GM19351 (cell line): Measurements from ENCODE around the gene RBBP8.
"Not testable (repeated sequence)": the region's sequence is repeated elsewhere in the genome, so short reads cannot be mapped to it uniquely, and the experiment has no call there.

ENCODE experiments used
- ATAC-seq: cut with Tn5 transposase; IDR thresholded peaks from one replicate; pipeline ENCODE4 v1.9.1; 2021; ENCODE audit warnings: mild to moderate bottlenecking, moderate library complexity; ENCODE audit not compliant: unreplicated experiment

The RBBP8 gene

DNA sequence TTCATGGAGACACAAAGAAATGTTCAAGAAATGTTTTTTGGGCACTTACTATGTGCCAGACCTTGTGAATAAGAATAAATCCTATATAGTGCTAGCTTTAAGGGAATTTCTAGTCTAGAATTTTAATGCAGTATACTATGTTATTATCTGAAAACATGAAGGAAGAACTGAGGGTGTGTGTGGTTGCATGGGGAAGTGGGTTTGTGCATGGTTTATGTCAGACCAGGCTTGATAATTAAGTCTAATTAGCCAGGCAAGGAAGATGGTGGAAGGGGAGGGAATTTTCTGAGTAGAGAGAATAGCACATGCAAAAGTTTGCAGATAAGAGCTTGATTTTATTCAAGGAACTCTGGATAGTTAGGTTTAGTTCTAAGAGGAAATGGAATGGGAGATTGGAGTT is 6.5 kb downstream of the RBBP8 start:
- ATAC-seq: no peak

DNA sequence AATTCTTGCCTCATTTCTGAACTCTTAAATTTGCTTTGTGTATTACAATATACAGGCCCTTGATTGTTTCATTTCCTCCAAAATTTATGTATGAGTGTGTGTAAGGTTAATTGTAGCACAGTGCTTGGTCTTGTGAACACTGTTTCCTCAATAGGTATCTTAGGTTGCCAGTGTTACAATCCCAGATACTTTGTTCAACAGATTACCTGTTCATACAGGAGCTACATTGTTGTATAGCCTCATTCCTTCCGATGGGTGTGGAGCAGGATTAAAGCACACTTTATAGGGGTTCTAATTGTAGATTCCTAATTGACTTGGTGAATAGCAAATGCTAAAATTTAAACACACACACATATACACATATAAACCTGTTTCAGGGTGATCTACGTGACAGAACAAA is 10.7 kb downstream of the RBBP8 start:
- no peak for ATAC-seq

DNA sequence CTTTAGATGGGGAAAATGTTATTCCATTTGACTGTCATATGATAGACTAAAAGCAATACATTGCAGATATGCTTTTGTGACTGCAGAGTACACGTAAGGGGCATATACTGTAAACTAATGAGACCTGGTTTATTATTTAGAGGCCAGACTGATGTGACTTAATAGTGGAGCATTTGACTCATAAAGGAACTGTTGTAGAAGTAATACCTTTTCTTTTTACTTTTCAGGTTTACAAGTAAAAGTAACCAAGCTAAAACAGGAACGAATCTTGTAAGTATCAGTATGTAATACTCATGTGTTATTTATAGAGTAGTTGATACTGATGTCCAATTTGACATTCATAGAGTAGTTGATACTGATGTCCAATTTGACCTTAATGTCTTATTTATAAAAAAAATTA is 13.1 kb downstream of the RBBP8 start:
- peak; percentile 63 for ATAC-seq

GRCh38 chr18:22946846-22947245 is 13.7 kb downstream of the RBBP8 start:
- no peak for ATAC-seq

DNA sequence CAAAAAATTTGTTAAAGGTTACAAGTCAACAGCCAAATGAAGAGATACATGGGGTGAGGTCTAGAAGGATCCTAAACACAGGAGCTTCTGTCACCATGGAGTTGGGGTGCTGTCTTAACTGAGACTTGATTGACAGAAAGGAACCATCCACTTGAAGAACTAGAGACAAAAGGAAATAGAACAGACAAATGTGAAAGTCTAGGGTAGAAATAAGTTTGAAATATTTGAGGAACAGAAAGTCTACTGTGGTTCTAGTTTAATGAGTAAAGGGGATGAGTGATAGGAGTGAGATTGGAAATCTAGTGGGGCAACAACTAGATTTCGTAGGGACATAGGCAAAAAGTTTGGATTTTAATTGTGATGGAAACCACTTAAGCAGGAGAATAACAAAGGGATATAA is 18.7 kb downstream of the RBBP8 start:
- no peak for ATAC-seq

- no peak for ATAC-seq
Measured at GRCh38 chr18:22952525-22952924, 19.4 kb downstream of the RBBP8 start.

GRCh38 chr18:22953982-22954381 is 20.9 kb downstream of the RBBP8 start:
- ATAC-seq: not testable (repeated sequence)

GRCh38 chr18:22956226-22956625 is 23.1 kb downstream of the RBBP8 start:
- ATAC-seq: no peak

DNA sequence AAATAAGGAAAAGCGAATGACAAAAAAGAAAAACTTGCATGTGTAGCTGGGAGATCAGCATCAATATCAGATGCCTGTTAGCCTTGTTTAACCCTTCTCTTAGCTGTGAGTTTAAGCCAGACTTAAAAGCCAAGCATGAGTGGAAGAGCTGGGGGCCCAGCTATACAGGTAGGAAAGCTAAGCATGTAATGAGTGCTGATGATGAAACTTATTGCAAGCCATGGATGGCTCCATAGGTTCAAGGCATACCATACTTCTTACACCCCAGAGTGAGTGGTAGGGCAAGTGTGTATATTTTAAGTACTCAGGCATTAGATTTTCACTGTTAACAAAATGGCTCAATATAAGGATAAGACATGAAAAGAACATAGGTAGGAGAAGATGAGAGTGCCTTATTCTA is 28.0 kb downstream of the RBBP8 start:
- ATAC-seq: no peak

DNA sequence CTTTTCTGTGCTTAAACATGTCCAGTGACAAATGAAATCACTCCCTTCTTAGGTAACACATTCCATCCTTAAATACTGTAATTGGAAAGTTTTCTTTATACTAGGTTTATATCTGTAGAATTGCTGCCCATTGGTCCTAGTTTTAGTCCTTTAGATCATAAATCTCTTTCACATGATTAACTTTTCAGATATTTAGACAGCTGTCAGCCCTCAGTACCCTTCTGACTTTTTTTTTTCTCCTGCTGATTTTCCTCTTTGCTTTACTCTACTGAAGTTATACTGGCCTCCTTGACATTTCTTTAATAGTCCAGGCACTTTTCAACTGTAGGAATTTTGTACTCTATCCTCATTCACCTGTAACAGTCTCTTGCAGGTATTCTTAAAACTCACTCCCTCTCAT is 28.9 kb downstream of the RBBP8 start:
- no peak for ATAC-seq

GRCh38 chr18:22964116-22964515 is 31.0 kb downstream of the RBBP8 start:
- ATAC-seq: no peak

GRCh38 chr18:22964722-22965121 is 31.6 kb downstream of the RBBP8 start:
- ATAC-seq: no peak

GRCh38 chr18:22971038-22971437 is 37.9 kb downstream of the RBBP8 start:
- ATAC-seq: no peak

- ATAC-seq: no peak
Measured at GRCh38 chr18:22974001-22974400, 40.9 kb downstream of the RBBP8 start.

GRCh38 chr18:22974707-22975106 is 41.6 kb downstream of the RBBP8 start:
- no peak for ATAC-seq

DNA sequence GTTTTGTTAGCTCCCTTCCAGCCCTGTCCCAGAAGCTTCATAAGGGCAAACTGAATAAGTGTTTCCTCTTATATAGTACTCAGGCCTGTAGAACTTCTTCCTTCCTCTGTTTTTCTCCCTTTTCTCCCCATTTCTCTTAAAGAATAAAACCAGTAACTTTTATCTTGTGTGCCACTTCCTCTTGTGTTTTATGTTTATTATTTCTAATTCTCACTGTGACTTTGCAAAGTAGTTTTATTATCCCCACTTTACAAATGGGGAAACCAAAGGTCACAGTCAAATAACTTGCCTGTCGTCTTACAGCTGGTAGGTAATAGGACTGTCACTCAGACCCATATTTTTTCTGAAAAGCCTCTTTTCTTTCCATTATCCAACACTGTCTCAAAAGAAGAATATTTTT is 42.4 kb downstream of the RBBP8 start:
- no peak for ATAC-seq

DNA sequence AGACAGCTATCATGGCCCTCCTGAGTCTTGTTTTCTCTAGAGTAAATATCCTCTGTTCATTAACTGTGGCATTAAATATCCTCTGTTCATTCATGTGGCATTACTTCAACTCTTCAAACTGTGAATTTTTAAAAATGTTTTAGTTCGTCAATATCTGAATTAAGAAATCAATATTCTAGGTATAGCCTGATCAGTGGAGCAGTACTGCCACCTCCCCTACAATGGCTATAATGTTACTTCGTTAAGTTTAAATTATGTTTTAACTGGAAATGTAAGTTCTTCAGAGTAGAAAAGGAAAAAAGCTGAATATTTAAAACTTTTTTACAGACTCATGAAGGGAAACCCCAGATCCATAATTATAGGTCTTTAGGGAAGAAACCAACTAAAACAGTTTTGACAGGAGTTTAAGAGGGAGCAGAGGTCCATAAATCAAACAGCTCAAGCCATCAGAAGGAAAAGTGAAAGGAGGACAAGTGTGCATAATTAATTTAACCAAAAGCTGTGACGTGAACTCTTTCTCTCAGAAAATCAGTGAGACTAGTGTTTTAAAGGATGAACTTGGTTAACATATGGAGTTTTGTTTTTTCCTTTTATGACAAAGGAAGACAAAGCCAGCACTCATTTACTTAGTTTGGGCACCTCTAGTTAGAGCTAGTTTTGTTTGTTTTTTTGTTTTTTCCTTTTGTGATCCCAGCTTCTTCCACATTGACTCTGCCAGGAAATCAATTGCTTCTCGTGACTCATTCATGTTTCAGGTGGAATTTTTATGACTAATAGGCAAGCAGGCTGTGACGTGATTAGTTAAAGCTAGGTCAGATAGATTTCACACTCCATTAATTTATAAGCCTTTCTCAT is 44.9 kb downstream of the RBBP8 start:
- ATAC-seq: no peak

DNA sequence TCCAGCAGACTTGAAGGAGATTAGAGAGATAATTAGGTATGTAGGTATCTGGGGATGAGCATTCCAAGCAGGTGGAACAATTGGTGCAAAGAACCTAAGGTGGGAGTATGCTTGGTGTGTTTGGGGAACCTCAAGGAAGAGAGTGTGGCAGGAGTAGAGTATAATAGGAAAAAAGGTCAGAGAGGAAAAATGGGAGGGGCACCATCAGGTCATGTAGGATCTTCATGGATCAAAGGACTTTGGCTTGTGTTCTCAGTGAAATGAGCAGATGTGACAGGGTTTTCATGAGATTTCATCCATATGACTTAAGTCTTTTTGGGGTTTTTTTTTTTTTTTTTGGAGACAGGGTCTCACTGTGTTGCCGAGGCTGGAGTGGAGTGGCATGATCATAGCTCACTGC is 47.3 kb downstream of the RBBP8 start:
- no peak for ATAC-seq

- ATAC-seq: no peak
Measured at GRCh38 chr18:22981274-22982133, 48.4 kb downstream of the RBBP8 start.

- ATAC-seq: no peak
Measured at GRCh38 chr18:22983175-22983574, 50.0 kb downstream of the RBBP8 start.

DNA sequence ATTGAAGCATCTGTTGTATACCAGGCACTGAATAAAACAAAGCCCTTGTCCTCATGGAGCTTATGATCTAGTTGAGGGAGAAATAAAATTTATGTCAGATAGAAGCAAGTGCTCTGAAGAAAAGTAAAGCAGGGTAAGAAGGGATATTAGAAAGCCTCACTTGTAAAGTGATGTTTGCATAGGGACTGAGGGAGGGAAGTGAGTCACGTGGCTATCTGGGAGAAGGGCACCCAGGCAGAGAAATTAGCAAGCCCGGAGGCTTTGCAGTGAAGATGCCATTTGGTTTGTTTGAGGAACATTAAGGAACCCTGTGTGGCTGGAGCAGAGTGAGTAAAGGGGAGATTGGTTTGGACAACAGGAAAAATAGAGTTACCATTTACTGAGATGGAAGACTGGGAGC is 52.1 kb downstream of the RBBP8 start:
- no peak for ATAC-seq

- ATAC-seq: no peak
Measured at GRCh38 chr18:22987547-22988189, 54.5 kb downstream of the RBBP8 start.
